Measurements from ENCODE around the gene MARCO. TPM values are rescaled to one million over a fixed set of nuclear protein-coding genes. Genes with fewer than 3 reads are reported as not detected.

Gene MARCO
- polyA plus RNA-seq, 1 donor from 2014 or later = not detected

DNA sequence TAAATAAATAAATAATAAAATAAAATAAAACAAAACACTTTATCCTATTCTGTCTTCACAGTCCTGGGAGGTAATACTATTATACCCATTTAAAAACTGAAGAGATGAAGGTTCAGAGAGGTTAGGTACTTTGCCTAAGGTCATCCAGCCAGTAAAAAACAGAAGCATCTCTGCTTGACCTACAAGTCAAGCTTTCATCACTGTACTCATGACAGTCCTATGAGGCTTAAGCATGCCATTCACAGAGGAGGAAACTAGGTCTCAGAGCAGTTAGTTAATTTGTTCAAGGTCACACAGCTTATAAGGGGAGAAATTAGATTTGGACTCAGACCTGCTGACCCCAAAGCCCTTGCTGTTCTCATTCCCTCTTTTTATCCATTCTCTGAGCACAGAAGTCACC is 77.5 kb downstream of the MARCO start:
- Histone ChIP-seq H4K20me1 (ENCODE audit: insufficient read depth) (no peaks in the 10 kb centered on the region), H2AFZ (ENCODE audit: low read depth, low read length) (no peak overlapping the region), H3K9me3 (ENCODE audit: low read length) (no peaks in the 10 kb centered on the region), H3K4me2 (ENCODE audit: low read length) (no peak overlapping the region), H3K36me3 (ENCODE audit: insufficient read depth, low read length) (no peaks in the 10 kb centered on the region), H3K27me3 (ENCODE audit: insufficient read depth, low read depth, low read length) (no peaks in the 10 kb centered on the region), H3F3A (ENCODE audit: insufficient read depth, low read length, poor library complexity, severe bottlenecking) (no peaks in the 10 kb centered on the region), H3K9me2 (ENCODE audit: insufficient read depth, low read length) (no peaks in the 10 kb centered on the region), H3K4me3 (ENCODE audit: low read length) (no peak overlapping the region), H3K27ac (ENCODE audit: low read length) (no peak overlapping the region), H3K9ac (ENCODE audit: low read length) (no peak overlapping the region), H3K79me2 (replicated peaks; ENCODE audit: insufficient read depth, low read length) (no peaks in the 10 kb centered on the region)
- TF ChIP-seq POLR2AphosphoS5 (IDR thresholded peaks at IDR 0.05) (no peak), MXI1 (conservative IDR thresholded peaks at IDR 0.05; ENCODE audit: poor library complexity, severe bottlenecking) (no peak), TAF1 (IDR thresholded peaks at IDR 0.05; ENCODE audit: low read depth) (no peak)

- Histone ChIP-seq H3K9me2 (ENCODE audit: insufficient read depth, low read length) (no peaks in the 10 kb centered on the region), H4K20me1 (ENCODE audit: insufficient read depth) (no peaks in the 10 kb centered on the region), H2AFZ (ENCODE audit: low read depth, low read length) (no peak overlapping the region), H3K9ac (ENCODE audit: low read length) (no peak overlapping the region), H3K4me2 (ENCODE audit: low read length) (no peak overlapping the region), H3K4me3 (ENCODE audit: low read length) (no peak overlapping the region), H3K9me3 (ENCODE audit: low read length) (no peaks in the 10 kb centered on the region), H3K36me3 (ENCODE audit: insufficient read depth, low read length) (no peaks in the 10 kb centered on the region), H3K27ac (ENCODE audit: low read length) (no peak overlapping the region), H3K27me3 (ENCODE audit: insufficient read depth, low read depth, low read length) (no peaks in the 10 kb centered on the region), H3K79me2 (replicated peaks; ENCODE audit: insufficient read depth, low read length) (no peaks in the 10 kb centered on the region), H3F3A (ENCODE audit: insufficient read depth, low read length, poor library complexity, severe bottlenecking) (no peaks in the 10 kb centered on the region)
- TF ChIP-seq SMC3 (conservative IDR thresholded peaks at IDR 0.05; ENCODE audit: poor library complexity) = no peak
Measured at GRCh38 chr2:119022678-119023077, 80.7 kb downstream of the MARCO start.

DNA sequence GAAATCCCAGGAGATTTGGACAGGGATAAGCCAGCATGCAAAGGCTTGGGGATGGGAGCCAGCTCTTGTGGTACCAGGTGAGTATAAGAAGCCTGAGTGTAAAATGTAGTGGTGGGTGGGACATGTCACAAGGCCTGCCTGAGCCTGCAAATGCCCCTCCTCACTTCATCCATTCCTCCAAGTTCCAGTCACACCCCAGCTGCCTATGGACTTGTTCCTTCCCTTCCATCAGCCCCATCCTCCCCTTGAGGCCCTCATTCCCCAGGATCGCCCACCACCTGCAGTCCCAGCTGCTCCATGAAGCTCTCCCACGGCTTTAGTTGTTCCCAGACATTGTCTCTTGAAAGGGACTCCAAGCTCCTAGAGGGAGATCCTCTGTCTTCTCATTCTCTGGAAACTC is 81.5 kb downstream of the MARCO start:
- Histone ChIP-seq H3K4me3 (ENCODE audit: low read length) (no peak overlapping the region), H3F3A (ENCODE audit: insufficient read depth, low read length, poor library complexity, severe bottlenecking) (no peaks in the 10 kb centered on the region), H3K36me3 (ENCODE audit: insufficient read depth, low read length) (no peaks in the 10 kb centered on the region), H3K9me3 (ENCODE audit: low read length) (no peaks in the 10 kb centered on the region), H3K79me2 (replicated peaks; ENCODE audit: insufficient read depth, low read length) (no peaks in the 10 kb centered on the region), H4K20me1 (ENCODE audit: insufficient read depth) (no peaks in the 10 kb centered on the region), H2AFZ (ENCODE audit: low read depth, low read length) (no peak overlapping the region), H3K9ac (ENCODE audit: low read length) (no peak overlapping the region), H3K4me2 (ENCODE audit: low read length) (no peak overlapping the region), H3K27me3 (ENCODE audit: insufficient read depth, low read depth, low read length) (no peaks in the 10 kb centered on the region), H3K9me2 (ENCODE audit: insufficient read depth, low read length) (no peaks in the 10 kb centered on the region), H3K27ac (ENCODE audit: low read length) (no peak overlapping the region)
- TF ChIP-seq EZH2 (IDR thresholded peaks at IDR 0.05; ENCODE audit: borderline replicate concordance, insufficient read depth, low read length, poor library complexity, severe bottlenecking) (no peak), POLR2AphosphoS5 (IDR thresholded peaks at IDR 0.05) (no peak), SMC3 (conservative IDR thresholded peaks at IDR 0.05; ENCODE audit: poor library complexity) (no peak), TAF1 (IDR thresholded peaks at IDR 0.05; ENCODE audit: low read depth) (no peak), MXI1 (conservative IDR thresholded peaks at IDR 0.05; ENCODE audit: poor library complexity, severe bottlenecking) (no peak), CTCF (IDR thresholded peaks at IDR 0.05; ENCODE audit: poor library complexity, severe bottlenecking) (no peak), RAD21 (conservative IDR thresholded peaks at IDR 0.05) (no peak), EP300 (conservative IDR thresholded peaks at IDR 0.05; ENCODE audit: poor library complexity, severe bottlenecking) (no peak)
- TF ChIP-seq, protein P1, sequence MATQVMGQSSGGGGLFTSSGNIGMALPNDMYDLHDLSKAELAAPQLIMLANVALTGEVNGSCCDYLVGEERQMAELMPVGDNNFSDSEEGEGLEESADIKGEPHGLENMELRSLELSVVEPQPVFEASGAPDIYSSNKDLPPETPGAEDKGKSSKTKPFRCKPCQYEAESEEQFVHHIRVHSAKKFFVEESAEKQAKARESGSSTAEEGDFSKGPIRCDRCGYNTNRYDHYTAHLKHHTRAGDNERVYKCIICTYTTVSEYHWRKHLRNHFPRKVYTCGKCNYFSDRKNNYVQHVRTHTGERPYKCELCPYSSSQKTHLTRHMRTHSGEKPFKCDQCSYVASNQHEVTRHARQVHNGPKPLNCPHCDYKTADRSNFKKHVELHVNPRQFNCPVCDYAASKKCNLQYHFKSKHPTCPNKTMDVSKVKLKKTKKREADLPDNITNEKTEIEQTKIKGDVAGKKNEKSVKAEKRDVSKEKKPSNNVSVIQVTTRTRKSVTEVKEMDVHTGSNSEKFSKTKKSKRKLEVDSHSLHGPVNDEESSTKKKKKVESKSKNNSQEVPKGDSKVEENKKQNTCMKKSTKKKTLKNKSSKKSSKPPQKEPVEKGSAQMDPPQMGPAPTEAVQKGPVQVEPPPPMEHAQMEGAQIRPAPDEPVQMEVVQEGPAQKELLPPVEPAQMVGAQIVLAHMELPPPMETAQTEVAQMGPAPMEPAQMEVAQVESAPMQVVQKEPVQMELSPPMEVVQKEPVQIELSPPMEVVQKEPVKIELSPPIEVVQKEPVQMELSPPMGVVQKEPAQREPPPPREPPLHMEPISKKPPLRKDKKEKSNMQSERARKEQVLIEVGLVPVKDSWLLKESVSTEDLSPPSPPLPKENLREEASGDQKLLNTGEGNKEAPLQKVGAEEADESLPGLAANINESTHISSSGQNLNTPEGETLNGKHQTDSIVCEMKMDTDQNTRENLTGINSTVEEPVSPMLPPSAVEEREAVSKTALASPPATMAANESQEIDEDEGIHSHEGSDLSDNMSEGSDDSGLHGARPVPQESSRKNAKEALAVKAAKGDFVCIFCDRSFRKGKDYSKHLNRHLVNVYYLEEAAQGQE (IDR thresholded peaks at IDR 0.05; ENCODE audit: borderline replicate concordance) = no peak

Measured in neural cell (in vitro differentiated cells).